Measurements from ENCODE around the gene KRTAP6-3.

DNA sequence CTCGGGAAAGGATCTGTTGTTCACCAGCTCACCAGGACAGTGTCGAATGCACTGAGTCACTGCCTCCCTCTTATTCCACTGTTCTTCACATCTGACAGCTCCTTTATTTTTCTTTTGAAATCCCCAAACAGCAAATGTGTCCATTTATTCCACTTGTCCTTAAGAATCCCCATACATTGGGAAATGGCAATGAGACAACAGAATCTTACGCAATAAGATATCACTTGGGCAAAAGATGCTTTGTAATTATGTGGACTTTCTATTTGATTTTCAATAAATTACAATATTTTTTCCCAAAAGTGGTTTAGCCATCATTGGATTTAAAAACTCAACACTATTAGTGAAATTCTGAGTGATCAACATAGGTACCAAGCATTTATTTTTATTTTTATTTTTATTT is 46.4 kb downstream of the KRTAP6-3 start:
- TF ChIP-seq CTCF (IDR thresholded peaks at IDR 0.05) (no peak), EP300 (IDR thresholded peaks at IDR 0.05) (no peak), POLR2AphosphoS5 (IDR thresholded peaks at IDR 0.05) (no peak)

Data from sigmoid colon (tissue), 4 donors.